ENCODE data around the gene IPP.

The IPP gene

GRCh38 chr1:45739137-45739536, 11.3 kb downstream of the IPP start:
- TF ChIP-seq FOXP2 (optimal IDR thresholded peaks at IDR 0.05; ENCODE audit: borderline replicate concordance, extremely low read depth, extremely low read length, insufficient read depth) = no peak
- no peak for TF ChIP-seq POLR2AphosphoS5 (IDR thresholded peaks at IDR 0.05; ENCODE audit: low read depth, low read length)
- TF ChIP-seq REST (IDR thresholded peaks at IDR 0.05; ENCODE audit: insufficient read depth in 1 of 2, low read depth in 2 of 2, low read length in 2 of 2) = no peak
- TF ChIP-seq SIN3A (IDR thresholded peaks at IDR 0.05; ENCODE audit: borderline replicate concordance, insufficient read depth, low read length) = no peak
- no peak for TF ChIP-seq TAF1 (IDR thresholded peaks at IDR 0.05; ENCODE audit: borderline replicate concordance, insufficient read depth, low read length)

GRCh38 chr1:45730780-45731319, 19.6 kb downstream of the IPP start:
- TF ChIP-seq TAF1 (IDR thresholded peaks at IDR 0.05; ENCODE audit: borderline replicate concordance, insufficient read depth, low read length) (no peak), REST (IDR thresholded peaks at IDR 0.05; ENCODE audit: insufficient read depth in 1 of 2, low read depth in 2 of 2, low read length in 2 of 2) (no peak), FOXP2 (optimal IDR thresholded peaks at IDR 0.05; ENCODE audit: borderline replicate concordance, extremely low read depth, extremely low read length, insufficient read depth) (no peak)

GRCh38 chr1:45730075-45730779, 20.2 kb downstream of the IPP start:
- TF ChIP-seq SIN3A (IDR thresholded peaks at IDR 0.05; ENCODE audit: borderline replicate concordance, insufficient read depth, low read length) (no peak), FOXP2 (optimal IDR thresholded peaks at IDR 0.05; ENCODE audit: borderline replicate concordance, extremely low read depth, extremely low read length, insufficient read depth) (no peak), TAF1 (IDR thresholded peaks at IDR 0.05; ENCODE audit: borderline replicate concordance, insufficient read depth, low read length) (no peak), REST (IDR thresholded peaks at IDR 0.05; ENCODE audit: insufficient read depth in 1 of 2, low read depth in 2 of 2, low read length in 2 of 2) (no peak), POLR2AphosphoS5 (IDR thresholded peaks at IDR 0.05; ENCODE audit: low read depth, low read length) (no peak)

GRCh38 chr1:45723248-45723930, 27.1 kb downstream of the IPP start:
- TF ChIP-seq TAF1 (IDR thresholded peaks at IDR 0.05; ENCODE audit: borderline replicate concordance, insufficient read depth, low read length) (no peak), POLR2AphosphoS5 (IDR thresholded peaks at IDR 0.05; ENCODE audit: low read depth, low read length) (no peak), SIN3A (IDR thresholded peaks at IDR 0.05; ENCODE audit: borderline replicate concordance, insufficient read depth, low read length) (no peak), FOXP2 (optimal IDR thresholded peaks at IDR 0.05; ENCODE audit: borderline replicate concordance, extremely low read depth, extremely low read length, insufficient read depth) (no peak), REST (IDR thresholded peaks at IDR 0.05; ENCODE audit: insufficient read depth in 1 of 2, low read depth in 2 of 2, low read length in 2 of 2) (no peak)
